ENCODE measurements around the gene MDM1.

Gene MDM1

GRCh38 chr12:68267892-68268396 lies 64.2 kb downstream of the MDM1 start:
- no peak overlapping the region; the same call in 1 of the 2 replicates for H3K27ac ChIP-seq
- no peak for DNase-seq (ENCODE audit: low spot score)
- CTCF ChIA-PET = interaction anchor here (0.6 kb wide), 1 partner anchor 22 kb away, joined by 3 read pairs; no protein-coding TSS in a partner anchor
- TF ChIP-seq CTCF (conservative IDR thresholded peaks at IDR 0.05; ENCODE audit: low read depth) = no peak
- POLR2A ChIA-PET (ENCODE audit: low non-redundant PET) = no interaction called here

GRCh38 chr12:68264857-68265256 lies 67.3 kb downstream of the MDM1 start:
- CTCF ChIA-PET = no interaction called here
- POLR2A ChIA-PET (ENCODE audit: low non-redundant PET) = no interaction called here
- no peak for TF ChIP-seq CTCF (conservative IDR thresholded peaks at IDR 0.05; ENCODE audit: low read depth)
- no peak for DNase-seq (ENCODE audit: low spot score)
- no peak overlapping the region for H3K27ac ChIP-seq

GRCh38 chr12:68264158-68264855 lies 67.9 kb downstream of the MDM1 start:
- ChIA-PET POLR2A (ENCODE audit: low non-redundant PET) (no interaction called here), CTCF (interaction anchor here (0.5 kb wide), 1 partner anchor 199 kb away, joined by 3 read pairs; no protein-coding TSS in a partner anchor)
- H3K27ac ChIP-seq = no peak overlapping the region
- no peak for TF ChIP-seq CTCF (conservative IDR thresholded peaks at IDR 0.05; ENCODE audit: low read depth)
- no peak for DNase-seq (ENCODE audit: low spot score)

- CTCF ChIA-PET = no interaction called here
- no peak for TF ChIP-seq CTCF (conservative IDR thresholded peaks at IDR 0.05; ENCODE audit: low read depth)
- POLR2A ChIA-PET (ENCODE audit: low non-redundant PET) = no interaction called here
- DNase-seq (ENCODE audit: low spot score) = no peak
- H3K27ac ChIP-seq = no peak overlapping the region
Measured at GRCh38 chr12:68263366-68263765, 68.8 kb downstream of the MDM1 start.

GRCh38 chr12:68261896-68262295 lies 70.3 kb downstream of the MDM1 start:
- ChIA-PET CTCF (no interaction called here), POLR2A (ENCODE audit: low non-redundant PET) (no interaction called here)
- DNase-seq (ENCODE audit: low spot score) = no peak
- no peak for TF ChIP-seq CTCF (conservative IDR thresholded peaks at IDR 0.05; ENCODE audit: low read depth)
- H3K27ac ChIP-seq = no peak overlapping the region

GRCh38 chr12:68260153-68260552 lies 72.0 kb downstream of the MDM1 start:
- ChIA-PET CTCF (no interaction called here), POLR2A (ENCODE audit: low non-redundant PET) (no interaction called here)
- no peak for DNase-seq (ENCODE audit: low spot score)
- no peak for TF ChIP-seq CTCF (conservative IDR thresholded peaks at IDR 0.05; ENCODE audit: low read depth)
- H3K27ac ChIP-seq = no peak overlapping the region
